Measurements from ENCODE around the gene IL4I1.

DNA sequence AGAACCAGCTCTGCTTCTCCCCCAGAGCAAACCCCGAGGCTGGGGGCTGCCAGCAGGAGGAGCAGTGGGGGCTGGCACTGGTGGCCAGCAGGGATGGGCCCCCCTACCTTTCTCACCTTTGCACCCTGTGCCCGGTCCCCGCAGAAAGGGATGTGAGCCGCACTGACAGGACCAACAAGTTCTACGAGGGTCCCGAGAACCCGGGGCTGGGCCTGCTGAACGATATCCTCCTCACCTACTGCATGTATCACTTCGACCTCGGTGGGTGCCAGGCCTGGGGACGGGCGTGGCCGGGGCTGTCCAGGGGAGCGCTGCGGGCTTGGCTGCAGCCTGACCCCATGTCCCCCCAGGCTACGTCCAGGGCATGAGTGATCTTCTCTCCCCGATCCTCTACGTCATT is 12.6 kb downstream of the IL4I1 start:
- TF ChIP-seq CTCF (IDR thresholded peaks at IDR 0.05; ENCODE audit: low read length) (no peak), EZH2phosphoT487 (IDR thresholded peaks at IDR 0.05; ENCODE audit: low read length) (no peak)
